Measurements from ENCODE around the gene CLTCL1.
"Not testable (repeated sequence)": the region's sequence is repeated elsewhere in the genome, so short reads cannot be mapped to it uniquely, and the experiment has no call there.

Gene CLTCL1

DNA sequence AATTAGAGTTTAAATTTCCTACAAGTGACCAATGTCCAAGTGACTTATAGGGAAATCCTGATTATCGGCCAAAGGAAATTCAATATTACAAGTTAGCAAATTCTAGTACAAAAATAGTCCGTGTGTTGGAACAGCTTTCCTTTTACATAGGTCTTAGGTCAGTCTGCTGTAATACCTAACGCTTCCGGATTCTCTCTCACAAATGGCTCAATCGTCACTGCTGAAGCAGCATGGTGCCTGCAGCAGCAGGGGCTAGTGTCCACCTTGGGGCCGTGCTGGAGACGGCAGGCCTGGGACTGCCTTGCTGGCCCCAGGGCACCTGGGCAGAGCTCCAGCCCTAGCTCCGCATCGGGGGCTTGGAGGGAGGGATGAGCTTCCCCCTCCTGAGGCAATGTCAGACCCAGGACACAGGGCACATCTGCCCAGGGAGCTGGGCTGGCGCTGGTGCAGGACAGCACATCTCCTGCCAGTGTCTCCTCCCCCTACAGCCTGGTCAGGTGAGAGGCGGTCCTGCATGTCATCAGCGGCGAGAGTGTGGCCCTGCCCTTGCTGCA is 39.4 kb upstream of the CLTCL1 start:
- Histone ChIP-seq H3K4me3 (ENCODE audit: low read depth, low read length) (no peak overlapping the region), H3K27ac (no peak overlapping the region), H3K36me3 (replicated peaks) (peaks cover 43% of the 10 kb centered on the region), H3K27me3 (replicated peaks) (no peaks in the 10 kb centered on the region)
- in situ Hi-C loops (cut with HindIII; ENCODE audit: low pct_ligation_motif_present, low sequenced_read_pairs), result no loop called here
- TF ChIP-seq, protein P1, sequence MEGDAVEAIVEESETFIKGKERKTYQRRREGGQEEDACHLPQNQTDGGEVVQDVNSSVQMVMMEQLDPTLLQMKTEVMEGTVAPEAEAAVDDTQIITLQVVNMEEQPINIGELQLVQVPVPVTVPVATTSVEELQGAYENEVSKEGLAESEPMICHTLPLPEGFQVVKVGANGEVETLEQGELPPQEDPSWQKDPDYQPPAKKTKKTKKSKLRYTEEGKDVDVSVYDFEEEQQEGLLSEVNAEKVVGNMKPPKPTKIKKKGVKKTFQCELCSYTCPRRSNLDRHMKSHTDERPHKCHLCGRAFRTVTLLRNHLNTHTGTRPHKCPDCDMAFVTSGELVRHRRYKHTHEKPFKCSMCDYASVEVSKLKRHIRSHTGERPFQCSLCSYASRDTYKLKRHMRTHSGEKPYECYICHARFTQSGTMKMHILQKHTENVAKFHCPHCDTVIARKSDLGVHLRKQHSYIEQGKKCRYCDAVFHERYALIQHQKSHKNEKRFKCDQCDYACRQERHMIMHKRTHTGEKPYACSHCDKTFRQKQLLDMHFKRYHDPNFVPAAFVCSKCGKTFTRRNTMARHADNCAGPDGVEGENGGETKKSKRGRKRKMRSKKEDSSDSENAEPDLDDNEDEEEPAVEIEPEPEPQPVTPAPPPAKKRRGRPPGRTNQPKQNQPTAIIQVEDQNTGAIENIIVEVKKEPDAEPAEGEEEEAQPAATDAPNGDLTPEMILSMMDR (IDR thresholded peaks at IDR 0.05; ENCODE audit: low read depth, low read length, missing control alignments), result no peak
- no peak for DNase-seq

DNA sequence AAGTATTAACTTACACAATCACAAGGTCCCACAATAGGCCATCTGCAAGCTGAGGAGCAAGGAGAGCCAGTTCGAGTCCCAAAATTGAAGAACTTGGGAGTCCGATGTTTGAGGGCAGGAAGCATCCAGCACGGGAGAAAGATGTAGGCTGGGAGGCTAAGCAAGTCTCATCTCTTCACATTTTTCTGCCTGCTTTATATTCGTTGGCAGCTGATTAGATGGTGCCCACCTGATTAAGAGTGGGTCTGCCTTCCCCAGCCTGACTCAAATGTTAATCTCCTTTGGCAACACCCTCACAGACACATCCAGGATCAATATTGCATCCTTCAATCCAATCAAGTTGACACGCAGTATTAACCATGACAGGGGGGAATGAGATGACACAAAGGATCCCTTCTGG is 38.7 kb upstream of the CLTCL1 start:
- H3K27ac ChIP-seq; H3K27me3 ChIP-seq (replicated peaks); DNase-seq; H3K4me3 ChIP-seq (ENCODE audit: low read depth, low read length); in situ Hi-C loops (cut with HindIII; ENCODE audit: low pct_ligation_motif_present, low sequenced_read_pairs): not testable (repeated sequence)
- H3K36me3 ChIP-seq (replicated peaks), result peaks cover 41% of the 10 kb centered on the region

DNA sequence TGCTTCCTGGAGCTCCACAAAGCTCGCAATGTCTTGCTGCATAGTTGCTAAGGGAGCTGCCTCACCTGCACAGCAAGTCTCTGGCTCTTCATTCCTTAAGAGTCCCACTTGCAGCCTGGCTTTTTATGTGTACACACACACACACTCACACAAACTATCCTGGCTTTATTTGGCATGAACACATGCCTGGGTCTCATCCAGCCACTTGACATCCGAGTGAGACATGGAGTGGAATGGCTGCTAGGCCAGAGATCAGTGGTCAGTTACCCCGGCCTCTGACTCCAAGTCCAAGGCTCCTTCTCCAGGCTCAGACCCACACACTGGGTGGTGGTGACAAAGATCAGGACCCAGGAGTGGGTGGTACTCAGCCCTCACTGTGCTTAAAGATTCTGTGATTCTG is 37.9 kb upstream of the CLTCL1 start:
- Histone ChIP-seq H3K27me3 (replicated peaks) (no peaks in the 10 kb centered on the region), H3K27ac (no peak overlapping the region), H3K4me3 (ENCODE audit: low read depth, low read length) (no peak overlapping the region), H3K36me3 (replicated peaks) (peaks cover 38% of the 10 kb centered on the region)
- in situ Hi-C loops (cut with HindIII; ENCODE audit: low pct_ligation_motif_present, low sequenced_read_pairs), result no loop called here
- TF ChIP-seq, protein P1 (IDR thresholded peaks at IDR 0.05; ENCODE audit: low read depth, low read length, missing control alignments), result no peak
- DNase-seq, result no peak

DNA sequence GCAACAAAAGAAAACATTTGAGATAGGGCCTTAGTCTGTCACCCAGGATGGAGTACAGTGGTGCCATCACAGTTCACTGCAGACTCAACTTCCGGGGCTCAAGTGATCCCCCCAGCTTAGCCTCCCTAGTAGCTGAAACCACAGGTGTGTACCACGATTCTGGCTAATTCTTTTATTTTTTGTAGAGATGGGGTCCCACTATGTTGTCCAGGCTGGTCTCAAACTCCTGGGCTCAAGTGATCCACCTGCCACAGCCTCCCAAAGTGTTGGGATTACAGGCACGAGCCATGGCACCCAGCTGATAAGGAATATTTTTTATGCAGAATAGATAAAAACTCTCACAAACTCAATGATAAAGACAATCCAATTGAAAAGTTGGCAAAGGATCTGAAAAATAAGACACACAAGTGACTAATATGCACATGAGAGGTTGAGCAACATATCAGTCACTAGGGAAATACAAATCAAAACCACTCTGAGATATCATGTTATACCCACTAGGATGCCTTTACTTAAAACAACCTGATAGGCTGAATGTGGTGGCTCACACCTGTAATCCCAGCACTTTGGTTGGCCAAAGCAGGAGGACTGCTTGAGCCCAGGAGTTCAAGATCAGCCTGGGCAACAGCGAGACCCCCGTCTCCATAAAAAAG is 33.9 kb upstream of the CLTCL1 start:
- Histone ChIP-seq H3K27ac (no peak overlapping the region), H3K27me3 (replicated peaks) (no peaks in the 10 kb centered on the region), H3K4me3 (ENCODE audit: low read depth, low read length) (no peak overlapping the region), H3K36me3 (replicated peaks) (peaks cover 21% of the 10 kb centered on the region)
- TF ChIP-seq, protein P1 (IDR thresholded peaks at IDR 0.05; ENCODE audit: low read depth, low read length, missing control alignments), result no peak
- in situ Hi-C loops (cut with HindIII; ENCODE audit: low pct_ligation_motif_present, low sequenced_read_pairs), result no loop called here
- peak; percentile 25 for DNase-seq

GRCh38 chr22:19323420-19323819 is 31.9 kb upstream of the CLTCL1 start:
- H3K27ac ChIP-seq; in situ Hi-C loops (cut with HindIII; ENCODE audit: low pct_ligation_motif_present, low sequenced_read_pairs); DNase-seq; H3K27me3 ChIP-seq (replicated peaks); H3K4me3 ChIP-seq (ENCODE audit: low read depth, low read length); H3K36me3 ChIP-seq (replicated peaks): not testable (repeated sequence)

GRCh38 chr22:19321757-19322156 is 30.2 kb upstream of the CLTCL1 start:
- TF ChIP-seq, protein P1 (IDR thresholded peaks at IDR 0.05; ENCODE audit: low read depth, low read length, missing control alignments), result no peak
- no peaks in the 10 kb centered on the region for H3K36me3 ChIP-seq (replicated peaks)
- no peak for DNase-seq
- in situ Hi-C loops (cut with HindIII; ENCODE audit: low pct_ligation_motif_present, low sequenced_read_pairs), result no loop called here
- no peaks in the 10 kb centered on the region for H3K27me3 ChIP-seq (replicated peaks)
- H3K4me3 ChIP-seq (ENCODE audit: low read depth, low read length), result no peak overlapping the region
- no peak overlapping the region for H3K27ac ChIP-seq

- H3K4me3 ChIP-seq (ENCODE audit: low read depth, low read length); H3K27me3 ChIP-seq (replicated peaks); H3K36me3 ChIP-seq (replicated peaks); DNase-seq; in situ Hi-C loops (cut with HindIII; ENCODE audit: low pct_ligation_motif_present, low sequenced_read_pairs); H3K27ac ChIP-seq: not testable (repeated sequence)
Measured at GRCh38 chr22:19320136-19320535, 28.6 kb upstream of the CLTCL1 start.
